DND-41 (cell line): Measurements from ENCODE around the gene NKPD1.

Experiments used
- ATAC-seq: fragments of 200-7000 bp; cut with Tn5 transposase; 3 replicates; pipeline ENCODE4 v1.9.1; 2021; ENCODE audit warnings: low read depth; ENCODE audit not compliant: insufficient read depth
- DNase-seq: peaks from one replicate; pipeline ENCODE4 v3.0.0-alpha.2; 2020
- H2AFZ ChIP-seq: 2 replicates; pipeline ENCODE4 v1.6.0; 2012; ENCODE audit warnings: low read depth, low read length
- H3K27ac ChIP-seq: 2 replicates; pipeline ENCODE4 v1.5.1; 2012; ENCODE audit warnings: low read length, inconsistent platforms
- H3K27me3 ChIP-seq: fragments of 200-600 bp; sonication (generic); 2 replicates; pipeline ENCODE4 v1.6.0; 2012; ENCODE audit warnings: low read length, mild to moderate bottlenecking, inconsistent platforms; ENCODE audit not compliant: insufficient read depth, poor library complexity
- H3K36me3 ChIP-seq: 2 replicates; pipeline ENCODE4 v1.5.1; 2012; ENCODE audit warnings: low read length, inconsistent platforms; ENCODE audit not compliant: insufficient read depth
- H3K4me1 ChIP-seq: 2 replicates; pipeline ENCODE4 v1.5.1; 2012; ENCODE audit warnings: mild to moderate bottlenecking, low read length; ENCODE audit not compliant: insufficient read depth
- H3K4me2 ChIP-seq: 2 replicates; pipeline ENCODE4 v1.6.0; 2012; ENCODE audit warnings: mild to moderate bottlenecking, moderate library complexity, low read length, inconsistent platforms; ENCODE audit not compliant: insufficient read depth
- H3K4me3 ChIP-seq, 2 experiments: fragments of 200-600 bp in 1 of 2; shearing (Covaris generic) in 1 of 2; 2 replicates each; pipeline ENCODE4 v1.5.1; 2012 to 2016; ENCODE audit warnings: inconsistent platforms in 2 of 2, low read length in 2 of 2, mild to moderate bottlenecking in 2 of 2, low read depth in 1 of 2, moderate library complexity in 1 of 2
- H3K79me2 ChIP-seq: 2 replicates; pipeline ENCODE4 v1.6.0; 2012; ENCODE audit warnings: low read length, inconsistent platforms; ENCODE audit not compliant: insufficient read depth
- H3K9ac ChIP-seq: 2 replicates; pipeline ENCODE4 v1.6.0; 2012; ENCODE audit warnings: low read depth, mild to moderate bottlenecking, inconsistent platforms, low read length, moderate library complexity
- H3K9me3 ChIP-seq: 2 replicates; pipeline ENCODE4 v1.5.1; 2012; ENCODE audit warnings: low read length, moderate library complexity, mild to moderate bottlenecking, inconsistent platforms; ENCODE audit not compliant: insufficient read depth, severe bottlenecking
- H4K20me1 ChIP-seq: 2 replicates; pipeline ENCODE4 v1.6.0; 2012; ENCODE audit warnings: low read length; ENCODE audit not compliant: insufficient read depth
- CTCF ChIP-seq: IDR thresholded peaks from 2 replicates; pipeline ENCODE4 v1.5.1; 2012; ENCODE audit warnings: borderline replicate concordance, low read length, moderate library complexity, mild to moderate bottlenecking; ENCODE audit not compliant: poor library complexity, severe bottlenecking; ENCODE audit errors: extremely low read depth
- EZH2 ChIP-seq: IDR thresholded peaks from 3 replicates; pipeline ENCODE4 v1.6.1; 2012; ENCODE audit warnings: borderline replicate concordance, low read depth, mild to moderate bottlenecking, moderate library complexity, low read length, inconsistent platforms; ENCODE audit not compliant: severe bottlenecking

NKPD1 gene

GRCh38 chr19:45160870-45161737, at the start of gene NKPD1:
TSS of gene NKPD1 (minus strand) at chr19:45160982. CDS start at chr19:45160150, 832 bp downstream.
- Histone ChIP-seq H2AFZ (no peak within 1 kb of the TSS), H3K27me3 (no peaks in the 10 kb centered on the region), H3K4me1 (no peaks in the 10 kb centered on the region), H3K27ac (no peak within 1 kb of the TSS), H3K9ac (no peak within 1 kb of the TSS), H3K4me3 (no peak within 1 kb of the TSS), H3K36me3 (no peaks in the 10 kb centered on the region), H3K9me3 (no peaks in the 10 kb centered on the region), H4K20me1 (peaks cover 6% of the 10 kb centered on the region), H3K79me2 (no peaks in the 10 kb centered on the region), H3K4me2 (no peak within 1 kb of the TSS)
- ATAC-seq = no peak
- TF ChIP-seq CTCF (no peak), EZH2 (no peak)
- no peak for DNase-seq

- Histone ChIP-seq H3K4me1 (no peaks in the 10 kb centered on the region), H3K27ac (no peak overlapping the region), H3K9me3 (no peaks in the 10 kb centered on the region), H4K20me1 (no peaks in the 10 kb centered on the region), H3K9ac (no peak overlapping the region), H3K36me3 (no peaks in the 10 kb centered on the region), H3K79me2 (no peaks in the 10 kb centered on the region), H2AFZ (no peak overlapping the region), H3K27me3 (no peaks in the 10 kb centered on the region), H3K4me3 (no peak overlapping the region), H3K4me2 (no peak overlapping the region)
- TF ChIP-seq EZH2 (no peak), CTCF (no peak)
- ATAC-seq (no peak), DNase-seq (no peak)
Observed at GRCh38 chr19:45206328-45206727, 45.5 kb upstream of the NKPD1 start.

GRCh38 chr19:45205810-45206209, 45.0 kb upstream of the NKPD1 start:
- H3K4me2 ChIP-seq = no peak overlapping the region
- no peak overlapping the region for H3K27ac ChIP-seq
- H3K9ac ChIP-seq = no peak overlapping the region
- no peak overlapping the region for H3K4me3 ChIP-seq
- no peaks in the 10 kb centered on the region for H3K4me1 ChIP-seq
- DNase-seq (no peak), ATAC-seq (no peak)
- H2AFZ ChIP-seq = no peak overlapping the region
- H3K27me3 ChIP-seq = no peaks in the 10 kb centered on the region
- H3K79me2 ChIP-seq = no peaks in the 10 kb centered on the region
- H4K20me1 ChIP-seq = no peaks in the 10 kb centered on the region
- TF ChIP-seq CTCF = no peak
- TF ChIP-seq EZH2 = no peak
- no peaks in the 10 kb centered on the region for H3K9me3 ChIP-seq
- no peaks in the 10 kb centered on the region for H3K36me3 ChIP-seq
